Suprapubic skin (tissue), 4 donors: ENCODE results near the gene PREPL. TPM values are rescaled to one million over a fixed set of nuclear protein-coding genes. Genes with fewer than 3 reads are reported as not detected.

Experiments
- DNase-seq, 2 donors: peaks; one replicate each; pipeline ENCODE4 v3.0.0-alpha.2; 2019; ENCODE audit warnings: low spot score in 2 of 2
- H3K27ac ChIP-seq: fragments of 200-600 bp; sonication (generic); one replicate; pipeline ENCODE4 v1.5.1; 2019
- H3K27me3 ChIP-seq: fragments of 200-600 bp; sonication (generic); one replicate; pipeline ENCODE4 v1.5.1; 2019
- H3K36me3 ChIP-seq: fragments of 200-600 bp; sonication (generic); one replicate; pipeline ENCODE4 v1.5.1; 2019
- H3K4me1 ChIP-seq: fragments of 200-600 bp; sonication (generic); one replicate; pipeline ENCODE4 v1.5.1; 2019
- H3K4me3 ChIP-seq: fragments of 200-600 bp; sonication (generic); one replicate; pipeline ENCODE4 v1.5.1; 2019; ENCODE audit warnings: mild to moderate bottlenecking
- H3K9me3 ChIP-seq: fragments of 200-600 bp; sonication (generic); one replicate; pipeline ENCODE4 v1.5.1; 2019
- CTCF ChIP-seq, 2 donors: fragments of 200-600 bp in 1 of 2; fragments of 450-650 bp in 1 of 2; sonication (generic) in 1 of 2; IDR thresholded peaks; one replicate each; pipeline ENCODE4 v1.5.1; 2016 to 2019; ENCODE audit warnings: antibody characterized with exemption in 2 of 2, mild to moderate bottlenecking in 1 of 2, moderate library complexity in 1 of 2
- EP300 ChIP-seq: sonication (generic); formaldehyde crosslinking; IDR thresholded peaks from one replicate; pipeline ENCODE4 v1.6.1; 2017; ENCODE audit warnings: antibody characterized with exemption
- POLR2A ChIP-seq, 2 donors: fragments of 450-650 bp; IDR thresholded peaks; one replicate each; pipeline ENCODE4 v1.6.1; 2017; ENCODE audit warnings: antibody characterized with exemption in 2 of 2, mild to moderate bottlenecking in 2 of 2, moderate library complexity in 2 of 2
- POLR2AphosphoS5 ChIP-seq, 3 donors: sonication (generic); formaldehyde crosslinking; IDR thresholded peaks; one replicate each; pipeline ENCODE4 v1.6.1; 2017; ENCODE audit warnings: antibody characterized with exemption in 3 of 3
- WGBS: methylation state at CpG from one replicate; pipeline ENCODE4 v1.1.5; 2018; 5-methylcytosine and 5-hydroxymethylcytosine counted together
- total RNA-seq, 4 donors: library from RNA; depleted of rRNA; stranded (reverse); fragments of >200 nt; gene quantifications; one replicate each; pipeline ENCODE4 v1.1.0, GENCODE V29; 2016

The PREPL gene
- 10 to 100 TPM; 25.9 to 51.9 (median 32.2) TPM for total RNA-seq

- H3K9me3 ChIP-seq: no peaks in the 10 kb centered on the region
- H3K4me3 ChIP-seq: peak within 1 kb of the TSS; percentile 93
- peak; percentile 100 for DNase-seq
- WGBS: under 1% methylated on average over 21 of the region's 57 CpGs
- H3K4me1 ChIP-seq: peaks cover 28% of the 10 kb centered on the region
- no peaks in the 10 kb centered on the region for H3K27me3 ChIP-seq
- no peaks in the 10 kb centered on the region for H3K36me3 ChIP-seq
- peak within 1 kb of the TSS; percentile 97 for H3K27ac ChIP-seq
- TF ChIP-seq POLR2AphosphoS5 (IDR thresholded peaks at IDR 0.05) (no peak), POLR2A (IDR thresholded peaks at IDR 0.05) (peak in 1 of 2 donors; percentile 65)
These were observed at the start of gene PREPL, which contains the start of gene CAMKMT for GRCh38 chr2:44361330-44362206. TSS of gene PREPL (minus strand) at chr2:44361494. CDS start at chr2:44346342, 15,152 bp downstream. TSS of gene CAMKMT (plus strand) at chr2:44361947.

- H3K4me3 ChIP-seq: no peak overlapping the region
- DNase-seq: no peak
- no peaks in the 10 kb centered on the region for H3K9me3 ChIP-seq
- 67% methylated on average over 6 of the region's 6 CpGs for WGBS
- no peak overlapping the region for H3K27ac ChIP-seq
- no peaks in the 10 kb centered on the region for H3K36me3 ChIP-seq
- no peaks in the 10 kb centered on the region for H3K4me1 ChIP-seq
- no peaks in the 10 kb centered on the region for H3K27me3 ChIP-seq
- TF ChIP-seq EP300 (no peak), CTCF (IDR thresholded peaks at IDR 0.05) (no peak)
These were observed 37.1 kb upstream of the PREPL start for GRCh38 chr2:44398243-44398897.

GRCh38 chr2:44397447-44398175 is 36.3 kb upstream of the PREPL start:
- no peaks in the 10 kb centered on the region for H3K36me3 ChIP-seq
- DNase-seq: no peak
- no peaks in the 10 kb centered on the region for H3K27me3 ChIP-seq
- H3K4me1 ChIP-seq: no peaks in the 10 kb centered on the region
- TF ChIP-seq CTCF (IDR thresholded peaks at IDR 0.05) (no peak), EP300 (no peak)
- H3K27ac ChIP-seq: no peak overlapping the region
- 44% methylated on average over 7 of the region's 7 CpGs for WGBS
- H3K9me3 ChIP-seq: no peaks in the 10 kb centered on the region
- no peak overlapping the region for H3K4me3 ChIP-seq

GRCh38 chr2:44392338-44392943 is 31.1 kb upstream of the PREPL start:
- Histone ChIP-seq H3K27me3 (no peaks in the 10 kb centered on the region), H3K27ac (no peak overlapping the region), H3K4me3 (no peak overlapping the region), H3K9me3 (peaks cover 4% of the 10 kb centered on the region), H3K36me3 (no peaks in the 10 kb centered on the region), H3K4me1 (no peaks in the 10 kb centered on the region)
- no peak for DNase-seq
- 55% methylated on average over 3 of the region's 3 CpGs for WGBS
- TF ChIP-seq CTCF (IDR thresholded peaks at IDR 0.05) (peak in 1 of 2 donors; percentile 42), POLR2AphosphoS5 (IDR thresholded peaks at IDR 0.05) (no peak)

GRCh38 chr2:44389895-44390294 is 28.6 kb upstream of the PREPL start:
- TF ChIP-seq CTCF (IDR thresholded peaks at IDR 0.05): no peak
- TF ChIP-seq EP300: no peak
- 83% methylated on average over 1 of the region's 1 CpG for WGBS
- H3K9me3 ChIP-seq: peaks cover 6% of the 10 kb centered on the region
- no peaks in the 10 kb centered on the region for H3K36me3 ChIP-seq
- DNase-seq: no peak
- H3K27ac ChIP-seq: no peak overlapping the region
- H3K4me3 ChIP-seq: no peak overlapping the region
- H3K4me1 ChIP-seq: no peaks in the 10 kb centered on the region
- H3K27me3 ChIP-seq: no peaks in the 10 kb centered on the region
